GM13976 (cell line): ENCODE measurements around the gene FOXP1.

Source experiments
- DNase-seq: peaks from one replicate; pipeline ENCODE4 v3.0.0; 2012; ENCODE audit warnings: low spot score
- in situ Hi-C: fragments of 300-500 bp; cut with MboI; formaldehyde crosslinking; loops from one replicate; pipeline ENCODE4 v1.12.0; 2022; ENCODE audit warnings: low sequenced_read_pairs, mixed read lengths, inconsistent platforms; ENCODE audit not compliant: unreplicated experiment
- TF ChIP-seq, protein P1 (sequence below): IDR thresholded peaks from 2 replicates; pipeline ENCODE4 v1.5.1; 2012; ENCODE audit warnings: borderline replicate concordance, mild to moderate bottlenecking; ENCODE audit not compliant: insufficient read depth; ENCODE audit errors: extremely low read depth, missing control alignments, control extremely low read depth

Gene FOXP1

DNA sequence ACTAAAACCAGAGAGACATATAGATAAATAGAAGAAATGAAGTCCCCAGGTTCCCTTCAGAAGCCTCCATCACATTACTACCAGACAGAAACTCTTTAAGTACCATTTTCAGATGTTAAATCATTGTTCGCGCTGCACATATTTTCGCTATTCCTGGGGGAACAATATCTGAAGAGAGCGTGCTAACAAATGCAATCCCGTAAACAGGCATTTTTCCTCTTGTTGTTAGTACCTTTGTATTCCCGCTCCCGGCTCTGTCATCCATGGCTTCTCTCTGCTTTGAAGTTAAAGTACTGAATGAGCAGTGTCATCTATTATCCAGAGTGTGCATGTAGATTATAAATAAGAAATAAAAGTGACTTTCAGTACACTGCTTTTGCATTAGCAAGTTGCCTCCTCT, 412.3 kb downstream of the FOXP1 start:
- TF ChIP-seq, protein P1, sequence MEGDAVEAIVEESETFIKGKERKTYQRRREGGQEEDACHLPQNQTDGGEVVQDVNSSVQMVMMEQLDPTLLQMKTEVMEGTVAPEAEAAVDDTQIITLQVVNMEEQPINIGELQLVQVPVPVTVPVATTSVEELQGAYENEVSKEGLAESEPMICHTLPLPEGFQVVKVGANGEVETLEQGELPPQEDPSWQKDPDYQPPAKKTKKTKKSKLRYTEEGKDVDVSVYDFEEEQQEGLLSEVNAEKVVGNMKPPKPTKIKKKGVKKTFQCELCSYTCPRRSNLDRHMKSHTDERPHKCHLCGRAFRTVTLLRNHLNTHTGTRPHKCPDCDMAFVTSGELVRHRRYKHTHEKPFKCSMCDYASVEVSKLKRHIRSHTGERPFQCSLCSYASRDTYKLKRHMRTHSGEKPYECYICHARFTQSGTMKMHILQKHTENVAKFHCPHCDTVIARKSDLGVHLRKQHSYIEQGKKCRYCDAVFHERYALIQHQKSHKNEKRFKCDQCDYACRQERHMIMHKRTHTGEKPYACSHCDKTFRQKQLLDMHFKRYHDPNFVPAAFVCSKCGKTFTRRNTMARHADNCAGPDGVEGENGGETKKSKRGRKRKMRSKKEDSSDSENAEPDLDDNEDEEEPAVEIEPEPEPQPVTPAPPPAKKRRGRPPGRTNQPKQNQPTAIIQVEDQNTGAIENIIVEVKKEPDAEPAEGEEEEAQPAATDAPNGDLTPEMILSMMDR = no peak
- in situ Hi-C loops = no loop called here
- no peak for DNase-seq

DNA sequence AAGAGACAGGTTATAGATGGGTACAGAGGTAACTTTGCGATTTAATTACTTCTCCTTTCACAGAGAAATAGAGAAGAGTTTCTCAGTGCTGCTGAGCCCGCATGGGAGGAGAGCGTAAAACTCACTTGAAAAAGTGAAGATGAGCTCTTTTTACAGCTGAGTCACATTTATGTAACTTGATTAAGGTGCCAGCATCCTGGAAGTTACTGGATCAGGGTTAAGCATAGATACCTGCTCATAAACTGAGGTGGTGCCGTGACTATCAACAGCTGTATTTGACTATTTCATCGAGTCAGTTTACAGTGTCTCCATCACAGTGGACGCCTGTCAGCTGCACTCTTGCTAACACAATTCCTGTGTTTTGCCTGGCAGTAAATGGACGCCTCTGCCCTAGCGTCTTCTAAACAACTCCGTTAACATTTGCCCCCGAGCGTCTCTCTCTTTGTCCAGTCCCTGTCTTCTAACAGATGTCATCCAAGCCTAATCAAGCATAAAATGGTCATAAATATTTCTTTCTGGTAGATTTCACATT, 414.6 kb downstream of the FOXP1 start:
- TF ChIP-seq, protein P1 = no peak
- no peak for DNase-seq
- in situ Hi-C loops = no loop called here

DNA sequence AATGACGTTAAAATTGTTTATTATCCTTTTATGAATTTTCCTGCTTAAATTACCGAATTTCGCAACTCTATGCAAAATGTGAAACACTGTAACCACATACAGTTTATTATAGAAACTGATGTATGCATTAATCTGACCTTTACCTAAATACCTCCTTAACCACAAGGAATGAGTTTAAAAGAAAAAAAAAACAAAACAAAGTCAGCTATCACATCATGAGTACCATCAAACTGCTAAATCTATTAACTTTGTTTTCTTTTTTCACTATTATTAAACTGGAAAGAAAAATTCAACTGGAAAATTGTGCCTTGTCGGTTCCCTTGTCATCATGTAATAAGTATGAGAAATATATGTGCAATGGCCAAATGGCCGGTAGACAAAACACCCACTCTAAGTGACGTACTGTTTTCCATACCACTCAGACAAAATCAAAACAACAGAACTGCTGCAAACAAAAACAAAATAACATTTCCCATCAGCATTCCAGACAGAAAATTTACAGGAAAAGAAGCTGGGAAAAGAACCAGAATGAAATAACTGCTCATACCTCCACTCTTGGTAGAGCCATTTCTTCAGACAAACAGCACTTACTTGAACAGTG, 415.3 kb downstream of the FOXP1 start:
- no peak for DNase-seq
- TF ChIP-seq, protein P1 = no peak

GRCh38 chr3:71166339-71167240, 416.9 kb downstream of the FOXP1 start:
- no peak for DNase-seq
- in situ Hi-C loops = no loop called here
- TF ChIP-seq, protein P1 = no peak

More for the DNA sequence above, 415.3 kb downstream of the FOXP1 start:
- in situ Hi-C loops = no loop called here

GRCh38 chr3:71164881-71165280, 418.6 kb downstream of the FOXP1 start:
- TF ChIP-seq, protein P1 = no peak
- DNase-seq = no peak
- in situ Hi-C loops = no loop called here

DNA sequence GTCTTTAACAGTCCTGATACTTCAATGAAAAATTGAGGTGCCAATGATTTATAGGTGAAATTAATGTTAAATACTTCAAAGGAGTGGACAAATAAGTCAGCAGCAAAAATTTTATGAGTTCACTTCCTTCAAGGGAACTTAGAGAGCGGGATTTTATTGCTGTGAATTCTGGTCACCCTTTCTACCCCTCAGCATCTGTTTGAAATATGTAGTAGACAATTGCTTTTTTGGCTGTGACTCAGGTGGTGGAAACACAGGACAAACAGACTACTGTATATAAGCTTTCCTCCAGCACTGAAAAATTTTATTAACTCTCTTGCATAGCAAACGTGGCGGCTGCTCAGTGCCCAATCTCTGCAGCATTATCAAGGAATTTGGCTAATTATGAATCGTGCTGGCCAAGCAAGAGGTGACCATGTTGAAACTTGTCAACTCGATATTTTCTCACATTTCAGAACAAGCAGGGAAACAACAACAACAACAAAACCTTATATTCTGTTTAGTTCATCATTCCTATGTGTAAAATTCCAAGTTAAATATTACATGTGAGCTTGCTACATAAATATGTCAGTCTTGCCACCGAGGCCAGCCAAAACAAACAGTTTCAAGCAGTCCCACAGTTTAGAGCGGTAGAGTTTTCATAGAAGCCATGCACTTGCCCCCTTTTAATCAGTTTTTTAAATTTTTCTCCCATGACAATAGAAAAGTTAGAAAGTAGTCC, 420.2 kb downstream of the FOXP1 start:
- no peak for DNase-seq
- TF ChIP-seq, protein P1 = no peak
- in situ Hi-C loops = no loop called here
